Thyroid gland (tissue), 4 donors: ENCODE data around the gene B9D1.

Experiments
- POLR2A ChIP-seq, 2 donors: fragments of 450-650 bp; IDR thresholded peaks; one replicate each; pipeline ENCODE4 v1.6.1; 2017; ENCODE audit warnings: antibody characterized with exemption in 2 of 2, mild to moderate bottlenecking in 2 of 2, moderate library complexity in 1 of 2
- TF ChIP-seq, protein P1 (sequence below), 6 experiments: fragments of 200-600 bp in 3 of 6; fragments of 450-650 bp in 3 of 6; sonication (generic) in 3 of 6; IDR thresholded peaks; one replicate each; pipeline ENCODE4 v1.5.1; 2016 to 2019; ENCODE audit warnings: antibody characterized with exemption in 6 of 6, mild to moderate bottlenecking in 2 of 6, inconsistent platforms in 1 of 6, moderate library complexity in 1 of 6

DNA sequence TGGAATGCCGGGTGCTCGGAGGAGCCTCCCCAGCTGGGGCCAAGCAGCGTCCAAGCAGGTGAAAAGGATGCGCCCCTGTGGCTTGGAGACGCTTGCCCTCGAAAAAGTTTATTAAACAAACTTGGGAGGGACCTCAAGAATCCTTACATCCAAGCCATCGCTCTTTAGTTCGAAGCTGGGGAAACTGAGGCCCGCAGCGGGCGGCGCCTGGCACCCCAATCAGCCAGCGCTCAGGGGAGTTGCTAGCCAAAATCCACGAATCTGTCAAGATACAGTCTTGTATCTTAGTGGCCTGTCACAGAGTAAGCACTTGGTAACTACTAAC lies 553 bp upstream of the B9D1 start:
- no peak for TF ChIP-seq POLR2A (IDR thresholded peaks at IDR 0.05)
- TF ChIP-seq, protein P1, sequence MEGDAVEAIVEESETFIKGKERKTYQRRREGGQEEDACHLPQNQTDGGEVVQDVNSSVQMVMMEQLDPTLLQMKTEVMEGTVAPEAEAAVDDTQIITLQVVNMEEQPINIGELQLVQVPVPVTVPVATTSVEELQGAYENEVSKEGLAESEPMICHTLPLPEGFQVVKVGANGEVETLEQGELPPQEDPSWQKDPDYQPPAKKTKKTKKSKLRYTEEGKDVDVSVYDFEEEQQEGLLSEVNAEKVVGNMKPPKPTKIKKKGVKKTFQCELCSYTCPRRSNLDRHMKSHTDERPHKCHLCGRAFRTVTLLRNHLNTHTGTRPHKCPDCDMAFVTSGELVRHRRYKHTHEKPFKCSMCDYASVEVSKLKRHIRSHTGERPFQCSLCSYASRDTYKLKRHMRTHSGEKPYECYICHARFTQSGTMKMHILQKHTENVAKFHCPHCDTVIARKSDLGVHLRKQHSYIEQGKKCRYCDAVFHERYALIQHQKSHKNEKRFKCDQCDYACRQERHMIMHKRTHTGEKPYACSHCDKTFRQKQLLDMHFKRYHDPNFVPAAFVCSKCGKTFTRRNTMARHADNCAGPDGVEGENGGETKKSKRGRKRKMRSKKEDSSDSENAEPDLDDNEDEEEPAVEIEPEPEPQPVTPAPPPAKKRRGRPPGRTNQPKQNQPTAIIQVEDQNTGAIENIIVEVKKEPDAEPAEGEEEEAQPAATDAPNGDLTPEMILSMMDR (IDR thresholded peaks at IDR 0.05), result no peak
